HG02610 (cell line): ENCODE data around the gene FAM131A.
"Not testable (repeated sequence)": the region's sequence is repeated elsewhere in the genome, so short reads cannot be mapped to it uniquely, and the experiment has no call there.

Experiments
- ATAC-seq: cut with Tn5 transposase; IDR thresholded peaks from one replicate; pipeline ENCODE4 v1.9.1; 2021; ENCODE audit warnings: mild to moderate bottlenecking, moderate library complexity; ENCODE audit not compliant: unreplicated experiment

The FAM131A gene

GRCh38 chr3:184339451-184340135 lies 2.2 kb downstream of the FAM131A start:
- not testable (repeated sequence) for ATAC-seq

GRCh38 chr3:184341925-184342324 lies 4.5 kb downstream of the FAM131A start:
- ATAC-seq: no peak

- no peak for ATAC-seq
These were observed 5.9 kb downstream of the FAM131A start for GRCh38 chr3:184343200-184343876.

GRCh38 chr3:184344579-184345316 lies 7.3 kb downstream of the FAM131A start:
- no peak for ATAC-seq

- ATAC-seq: no peak
These were observed 8.1 kb downstream of the FAM131A start for GRCh38 chr3:184345317-184346144.

- no peak for ATAC-seq
These were observed 9.2 kb downstream of the FAM131A start for GRCh38 chr3:184346480-184347190.

- no peak for ATAC-seq
These were observed 10.1 kb downstream of the FAM131A start for GRCh38 chr3:184347321-184348056.

- ATAC-seq: no peak
These were observed 10.6 kb downstream of the FAM131A start for GRCh38 chr3:184348057-184348382.

GRCh38 chr3:184349563-184350470 lies 12.4 kb downstream of the FAM131A start:
- ATAC-seq: no peak

GRCh38 chr3:184350618-184351017 lies 13.2 kb downstream of the FAM131A start:
- no peak for ATAC-seq

- ATAC-seq: no peak
These were observed 14.2 kb downstream of the FAM131A start for GRCh38 chr3:184351511-184352148.

GRCh38 chr3:184352149-184352785 lies 14.9 kb downstream of the FAM131A start:
- ATAC-seq: no peak

GRCh38 chr3:184352897-184353545 lies 15.6 kb downstream of the FAM131A start:
- ATAC-seq: no peak

GRCh38 chr3:184353546-184353941 lies 16.1 kb downstream of the FAM131A start:
- no peak for ATAC-seq

- ATAC-seq: no peak
These were observed 16.8 kb downstream of the FAM131A start for GRCh38 chr3:184354121-184354728.

- no peak for ATAC-seq
These were observed 17.4 kb downstream of the FAM131A start for GRCh38 chr3:184354754-184355153.
